Panc1 (cell line): ENCODE data around the gene CXCL6. TPM values are rescaled to one million over a fixed set of nuclear protein-coding genes. Genes with fewer than 3 reads are reported as not detected.

Source experiments
- ATAC-seq: fragments of 200-7000 bp; cut with Tn5 transposase; 2 replicates; pipeline ENCODE4 v1.9.1; 2020; ENCODE audit warnings: mild to moderate bottlenecking, moderate library complexity
- BruUV-seq: library from RNA; stranded (reverse); fragments of 400-500 nt; replicated peaks from 2 replicates; lab custom pipeline; 2021; lab: Mats Ljungman, UMichigan
- CTCF ChIA-PET: fragments of 300-600 bp; sonication (Branson Sonifier 250); formaldehyde crosslinking; loops from one replicate; lab custom pipeline; 2022; ENCODE audit warnings: antibody characterized with exemption; lab: Charles Lee
- POLR2A ChIA-PET: fragments of 300-600 bp; sonication (Branson Sonifier 250); formaldehyde crosslinking; loops from one replicate; lab custom pipeline; 2022; ENCODE audit warnings: antibody characterized with exemption; lab: Charles Lee
- DNase-seq: peaks from one replicate; pipeline ENCODE4 v3.0.0-alpha.2; 2010; ENCODE audit warnings: low read depth, low spot score
- H3K27ac ChIP-seq: 2 replicates; pipeline ENCODE4 v1.5.1; 2011; ENCODE audit warnings: mild to moderate bottlenecking, low read length, inconsistent platforms
- H3K27me3 ChIP-seq: fragments of 200-500 bp; sonication (Bioruptor generic); 2 replicates; pipeline ENCODE4 v1.6.0; 2014; ENCODE audit warnings: low read length, inconsistent platforms; ENCODE audit not compliant: control insufficient read depth, insufficient read depth
- H3K36me3 ChIP-seq: fragments of 200-500 bp; sonication (Bioruptor generic); 2 replicates; pipeline ENCODE4 v1.5.1; 2014; ENCODE audit warnings: inconsistent platforms, mild to moderate bottlenecking, low read length, moderate library complexity; ENCODE audit not compliant: control insufficient read depth, insufficient read depth
- H3K4me1 ChIP-seq: 2 replicates; pipeline ENCODE4 v1.5.1; 2011; ENCODE audit warnings: inconsistent platforms, mild to moderate bottlenecking, low read length, moderate library complexity; ENCODE audit not compliant: control insufficient read depth, insufficient read depth
- H3K4me3 ChIP-seq, 2 experiments: 2 replicates each; pipeline ENCODE4 v1.5.1; 2011 to 2012; ENCODE audit warnings: low read depth in 2 of 2, low read length in 2 of 2, mild to moderate bottlenecking in 2 of 2, inconsistent platforms in 1 of 2, moderate library complexity in 1 of 2
- H3K9me3 ChIP-seq: fragments of 200-500 bp; sonication (Bioruptor generic); 2 replicates; pipeline ENCODE4 v1.5.1; 2014; ENCODE audit warnings: low read depth, mild to moderate bottlenecking, inconsistent platforms, low read length, moderate library complexity; ENCODE audit not compliant: control insufficient read depth, insufficient read depth
- POLR2AphosphoS5 ChIP-seq: IDR thresholded peaks from 2 replicates; pipeline ENCODE4 v1.6.1; 2012; ENCODE audit warnings: mild to moderate bottlenecking, low read depth, low read length, moderate library complexity
- SIN3A ChIP-seq: IDR thresholded peaks from 2 replicates; pipeline ENCODE4 v1.6.1; 2012; ENCODE audit warnings: low read depth, mild to moderate bottlenecking, low read length, moderate library complexity, borderline replicate concordance; ENCODE audit not compliant: insufficient read depth
- TCF7L2 ChIP-seq: IDR thresholded peaks from 2 replicates; pipeline ENCODE4 v1.6.1; 2011; ENCODE audit warnings: mild to moderate bottlenecking, low read depth, low read length, inconsistent platforms
- in situ Hi-C: cut with HindIII; loops from 2 replicates; pipeline ENCODE4 v1.10.0; 2016; ENCODE audit warnings: low sequenced_read_pairs, low pct_unique_long_range_greater_than_20kb
- intact Hi-C: fragments of 100-400 bp; cut with micrococcal nuclease; formaldehyde crosslinking; loops from one replicate; pipeline ENCODE4 v1.10.0; 2022; ENCODE audit not compliant: unreplicated experiment
- total RNA-seq: library from RNA; stranded (reverse); gene quantifications from one replicate; pipeline ENCODE4 v1.2.1, GENCODE V29; 2021; ENCODE audit not compliant: unreplicated experiment
- TF ChIP-seq, protein P1 (sequence below): fragments of 450-650 bp; IDR thresholded peaks from 2 replicates; pipeline ENCODE4 v1.5.1; 2017; ENCODE audit warnings: mild to moderate bottlenecking
- TF ChIP-seq, protein P2 (sequence below), 2 experiments: IDR thresholded peaks; 2 replicates each; pipeline ENCODE4 v1.6.1; 2011 to 2012; ENCODE audit warnings: low read depth in 2 of 2, control low read depth in 1 of 2, low read length in 1 of 2, mild to moderate bottlenecking in 1 of 2, moderate library complexity in 1 of 2; ENCODE audit not compliant: insufficient read depth in 1 of 2

Gene CXCL6
- total RNA-seq, 1 experiment from 2014 or later: 0.33 TPM

DNA sequence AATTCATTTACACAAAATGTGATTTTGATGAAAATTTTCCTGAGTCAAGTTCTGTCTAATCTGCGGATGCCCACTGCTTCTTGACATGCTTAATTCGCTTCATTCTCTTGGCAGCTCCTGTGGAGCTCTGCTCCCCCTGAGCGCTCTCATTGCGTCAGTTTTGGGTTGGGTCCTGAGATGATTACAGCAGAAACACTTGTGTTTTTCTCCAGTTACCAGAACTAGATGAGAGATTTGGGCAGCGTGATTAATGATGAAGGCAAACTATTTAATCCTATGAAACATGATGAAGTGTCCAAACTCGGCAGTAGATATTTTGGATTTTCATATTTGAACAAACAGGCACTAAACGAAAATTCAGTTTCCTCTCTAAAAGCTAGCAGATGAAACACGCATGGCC is 28.5 kb downstream of the CXCL6 start:
- no peak for TF ChIP-seq TCF7L2
- TF ChIP-seq POLR2AphosphoS5: no peak
- no peak for TF ChIP-seq SIN3A
- TF ChIP-seq, protein P1, sequence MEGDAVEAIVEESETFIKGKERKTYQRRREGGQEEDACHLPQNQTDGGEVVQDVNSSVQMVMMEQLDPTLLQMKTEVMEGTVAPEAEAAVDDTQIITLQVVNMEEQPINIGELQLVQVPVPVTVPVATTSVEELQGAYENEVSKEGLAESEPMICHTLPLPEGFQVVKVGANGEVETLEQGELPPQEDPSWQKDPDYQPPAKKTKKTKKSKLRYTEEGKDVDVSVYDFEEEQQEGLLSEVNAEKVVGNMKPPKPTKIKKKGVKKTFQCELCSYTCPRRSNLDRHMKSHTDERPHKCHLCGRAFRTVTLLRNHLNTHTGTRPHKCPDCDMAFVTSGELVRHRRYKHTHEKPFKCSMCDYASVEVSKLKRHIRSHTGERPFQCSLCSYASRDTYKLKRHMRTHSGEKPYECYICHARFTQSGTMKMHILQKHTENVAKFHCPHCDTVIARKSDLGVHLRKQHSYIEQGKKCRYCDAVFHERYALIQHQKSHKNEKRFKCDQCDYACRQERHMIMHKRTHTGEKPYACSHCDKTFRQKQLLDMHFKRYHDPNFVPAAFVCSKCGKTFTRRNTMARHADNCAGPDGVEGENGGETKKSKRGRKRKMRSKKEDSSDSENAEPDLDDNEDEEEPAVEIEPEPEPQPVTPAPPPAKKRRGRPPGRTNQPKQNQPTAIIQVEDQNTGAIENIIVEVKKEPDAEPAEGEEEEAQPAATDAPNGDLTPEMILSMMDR: no peak
- TF ChIP-seq, protein P2, sequence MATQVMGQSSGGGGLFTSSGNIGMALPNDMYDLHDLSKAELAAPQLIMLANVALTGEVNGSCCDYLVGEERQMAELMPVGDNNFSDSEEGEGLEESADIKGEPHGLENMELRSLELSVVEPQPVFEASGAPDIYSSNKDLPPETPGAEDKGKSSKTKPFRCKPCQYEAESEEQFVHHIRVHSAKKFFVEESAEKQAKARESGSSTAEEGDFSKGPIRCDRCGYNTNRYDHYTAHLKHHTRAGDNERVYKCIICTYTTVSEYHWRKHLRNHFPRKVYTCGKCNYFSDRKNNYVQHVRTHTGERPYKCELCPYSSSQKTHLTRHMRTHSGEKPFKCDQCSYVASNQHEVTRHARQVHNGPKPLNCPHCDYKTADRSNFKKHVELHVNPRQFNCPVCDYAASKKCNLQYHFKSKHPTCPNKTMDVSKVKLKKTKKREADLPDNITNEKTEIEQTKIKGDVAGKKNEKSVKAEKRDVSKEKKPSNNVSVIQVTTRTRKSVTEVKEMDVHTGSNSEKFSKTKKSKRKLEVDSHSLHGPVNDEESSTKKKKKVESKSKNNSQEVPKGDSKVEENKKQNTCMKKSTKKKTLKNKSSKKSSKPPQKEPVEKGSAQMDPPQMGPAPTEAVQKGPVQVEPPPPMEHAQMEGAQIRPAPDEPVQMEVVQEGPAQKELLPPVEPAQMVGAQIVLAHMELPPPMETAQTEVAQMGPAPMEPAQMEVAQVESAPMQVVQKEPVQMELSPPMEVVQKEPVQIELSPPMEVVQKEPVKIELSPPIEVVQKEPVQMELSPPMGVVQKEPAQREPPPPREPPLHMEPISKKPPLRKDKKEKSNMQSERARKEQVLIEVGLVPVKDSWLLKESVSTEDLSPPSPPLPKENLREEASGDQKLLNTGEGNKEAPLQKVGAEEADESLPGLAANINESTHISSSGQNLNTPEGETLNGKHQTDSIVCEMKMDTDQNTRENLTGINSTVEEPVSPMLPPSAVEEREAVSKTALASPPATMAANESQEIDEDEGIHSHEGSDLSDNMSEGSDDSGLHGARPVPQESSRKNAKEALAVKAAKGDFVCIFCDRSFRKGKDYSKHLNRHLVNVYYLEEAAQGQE (IDR thresholded peaks at IDR 0.05; ENCODE audit: insufficient read depth in 1 of 2, low read depth in 2 of 2, low read length in 1 of 2): no peak
- intact Hi-C loops: loop anchor here (5.0 kb wide), 1 partner anchor 203 kb away; no protein-coding TSS in a partner anchor
- POLR2A ChIA-PET: no interaction called here
- H3K27me3 ChIP-seq: no peaks in the 10 kb centered on the region
- in situ Hi-C loops: no loop called here
- no peaks in the 10 kb centered on the region for H3K36me3 ChIP-seq
- no peak overlapping the region for H3K4me3 ChIP-seq
- BruUV-seq: no TSS peak
- H3K4me1 ChIP-seq: peaks cover 5% of the 10 kb centered on the region
- no peaks in the 10 kb centered on the region for H3K9me3 ChIP-seq
- no peak for DNase-seq
- H3K27ac ChIP-seq: no peak overlapping the region; the same call in 1 of the 2 replicates
- CTCF ChIA-PET: interaction anchor here (0.7 to 0.9 kb wide), 2 partner anchors 9 to 12 kb away, joined by 3 to 5 read pairs; partner anchors contain the start of gene PF4V1
- ATAC-seq: no peak

DNA sequence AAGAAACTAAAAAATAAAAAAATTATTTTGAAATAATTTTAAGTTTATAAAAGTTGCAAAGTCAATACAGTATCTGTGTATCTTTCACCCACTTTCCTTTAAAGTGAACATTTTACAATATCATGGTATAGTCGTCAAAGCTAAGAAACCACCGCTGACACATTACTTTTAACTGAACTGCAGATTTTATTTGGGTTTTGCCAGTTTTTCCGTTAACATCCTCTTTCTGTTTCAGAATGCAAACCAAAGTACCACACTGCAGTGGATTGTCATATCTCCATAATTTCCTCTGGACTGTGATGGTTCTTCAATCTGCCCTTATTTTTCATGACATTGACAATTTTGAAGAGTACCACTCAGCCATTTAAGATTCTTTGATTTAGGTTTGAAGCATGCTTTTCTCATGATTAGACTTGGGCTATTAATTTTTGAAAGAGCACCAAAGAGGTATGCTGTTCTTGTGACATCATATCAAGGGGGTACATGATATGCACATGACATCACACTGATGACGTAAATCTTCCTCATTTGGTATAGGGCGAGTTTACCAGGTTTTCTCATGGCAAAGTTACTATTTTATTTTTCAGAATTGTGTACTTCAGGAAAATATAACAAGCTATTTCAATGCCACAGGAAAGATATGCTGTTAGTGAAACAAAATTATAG is 29.1 kb downstream of the CXCL6 start:
- ChIA-PET POLR2A (no interaction called here), CTCF (no interaction called here)
- BruUV-seq: no TSS peak
- H3K4me1 ChIP-seq: peaks cover 5% of the 10 kb centered on the region
- DNase-seq (no peak), ATAC-seq (no peak)
- in situ Hi-C loops: no loop called here
- TF ChIP-seq SIN3A (no peak), TCF7L2 (no peak), POLR2AphosphoS5 (no peak)
- TF ChIP-seq, protein P2 (IDR thresholded peaks at IDR 0.05; ENCODE audit: insufficient read depth in 1 of 2, low read depth in 2 of 2, low read length in 1 of 2): no peak
- TF ChIP-seq, protein P1: no peak
- H3K36me3 ChIP-seq: no peaks in the 10 kb centered on the region
- H3K9me3 ChIP-seq: no peaks in the 10 kb centered on the region
- H3K27me3 ChIP-seq: no peaks in the 10 kb centered on the region
- intact Hi-C loops: loop anchor here (5.0 kb wide), 1 partner anchor 203 kb away; no protein-coding TSS in a partner anchor
- no peak overlapping the region for H3K4me3 ChIP-seq
- no peak overlapping the region; the same call in 1 of the 2 replicates for H3K27ac ChIP-seq
